G401.6 (cell line): ENCODE data around the gene LPAR3.

ENCODE experiments used
- FAIRE-seq: peaks from 2 replicates; lab custom pipeline; 2012; peaks lifted over from hg19 to GRCh38; lab: Jason Lieb, UNC

LPAR3 gene

DNA sequence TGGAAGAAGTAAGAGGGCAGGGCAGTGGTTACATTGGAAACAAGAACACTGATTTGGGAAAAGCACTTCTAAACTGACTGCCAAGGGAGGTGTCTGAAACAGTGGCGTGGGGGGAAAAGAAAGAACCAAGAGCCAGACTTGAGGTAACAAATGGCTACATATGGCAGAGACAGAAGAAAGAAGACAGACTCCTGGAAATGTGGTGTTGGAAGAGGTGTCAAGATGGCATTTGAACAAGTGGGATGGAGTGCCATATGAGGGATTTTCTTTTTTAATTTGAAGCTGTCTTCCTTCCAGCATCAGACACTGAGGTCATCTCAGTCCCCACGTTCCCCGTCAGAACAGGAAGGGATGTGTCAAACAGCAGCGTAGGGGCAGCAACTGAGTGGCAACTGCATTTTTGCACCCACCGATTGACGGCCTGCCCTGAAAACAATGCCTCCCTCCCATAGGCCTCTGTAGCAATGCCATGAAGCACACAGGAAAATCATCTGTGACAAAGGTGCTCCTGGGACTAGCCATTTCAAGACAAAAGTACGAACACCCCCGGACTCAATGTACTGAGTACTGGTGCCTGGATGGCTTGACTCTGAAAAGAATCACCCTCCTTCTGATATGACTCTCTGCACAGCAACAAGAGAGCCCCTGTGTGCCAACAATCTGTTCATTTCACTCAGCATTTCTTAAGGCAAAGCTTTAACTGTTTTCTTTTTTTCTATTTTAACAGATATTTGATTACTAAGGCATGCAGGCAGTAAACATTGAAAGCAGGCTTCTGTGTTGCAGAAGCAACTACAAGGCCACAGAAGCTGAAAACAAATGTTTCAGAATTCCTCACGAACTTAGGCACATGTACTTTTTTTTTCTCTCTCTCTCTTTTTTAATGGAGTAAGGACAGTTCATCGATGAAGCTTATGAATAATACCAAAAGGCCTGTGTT lies 37.0 kb downstream of the LPAR3 start:
- no peak for FAIRE-seq

DNA sequence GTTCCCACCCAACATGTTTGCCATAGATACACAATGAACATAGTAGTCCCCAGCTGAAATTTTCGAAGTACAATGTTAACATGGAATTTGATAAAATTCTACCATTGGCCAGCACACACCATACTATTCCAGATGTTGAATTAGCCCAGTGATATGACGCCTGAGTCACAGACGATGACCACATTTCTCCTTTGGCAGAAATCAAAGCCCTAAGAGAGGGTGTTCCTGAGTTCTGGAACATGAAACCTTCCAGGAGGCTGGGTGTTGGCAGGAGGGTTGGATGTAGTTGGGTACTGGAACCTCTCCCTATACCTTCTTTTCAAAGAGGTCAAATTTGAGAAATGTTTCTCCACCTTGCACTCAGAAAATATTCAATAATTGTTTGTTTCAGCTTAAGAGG lies 37.8 kb downstream of the LPAR3 start:
- no peak for FAIRE-seq

DNA sequence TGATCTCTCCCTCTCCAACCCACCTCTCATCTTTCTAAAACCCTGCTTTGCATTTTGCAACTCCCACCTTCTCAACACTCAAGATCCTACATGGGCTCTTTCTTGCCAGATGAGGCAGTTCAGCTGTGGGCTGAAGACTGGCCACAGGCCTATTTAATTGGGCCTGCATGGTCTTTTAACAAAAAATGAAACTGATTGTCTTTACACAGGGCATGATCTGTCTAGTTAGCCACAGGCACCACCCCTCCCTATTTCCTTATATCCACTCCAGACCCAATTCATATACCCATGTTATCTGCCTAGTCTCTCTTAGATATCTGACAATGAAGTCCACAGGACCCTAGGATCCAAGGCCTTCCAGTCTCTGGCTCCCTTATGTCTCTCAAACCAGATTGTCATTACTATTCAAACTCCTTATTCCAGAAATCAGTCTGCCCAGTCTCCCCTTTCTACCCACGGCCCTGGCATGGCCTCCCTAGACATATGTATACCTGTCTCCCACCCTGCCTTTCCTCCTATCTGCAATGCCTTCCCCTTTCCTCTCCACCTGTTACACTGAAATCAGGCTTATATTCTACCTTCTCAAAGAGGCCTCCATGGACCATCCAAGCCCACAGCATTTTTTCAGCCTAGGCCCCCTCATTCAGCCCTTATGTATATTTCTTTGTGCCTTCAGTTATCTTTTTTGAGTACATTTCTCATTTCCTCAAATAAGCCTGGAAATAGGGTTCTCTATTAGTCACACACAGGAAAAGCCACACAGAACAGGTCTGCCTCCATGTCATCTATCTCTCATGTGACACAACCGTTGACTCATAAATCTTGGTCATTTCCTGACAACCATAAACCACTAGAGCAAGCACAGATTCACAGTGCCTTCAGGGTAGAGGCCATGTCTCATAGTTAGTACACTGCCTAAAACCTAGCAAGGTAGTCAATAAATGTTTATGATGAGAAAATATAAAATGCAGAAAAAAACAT lies 39.0 kb downstream of the LPAR3 start:
- FAIRE-seq, result no peak

DNA sequence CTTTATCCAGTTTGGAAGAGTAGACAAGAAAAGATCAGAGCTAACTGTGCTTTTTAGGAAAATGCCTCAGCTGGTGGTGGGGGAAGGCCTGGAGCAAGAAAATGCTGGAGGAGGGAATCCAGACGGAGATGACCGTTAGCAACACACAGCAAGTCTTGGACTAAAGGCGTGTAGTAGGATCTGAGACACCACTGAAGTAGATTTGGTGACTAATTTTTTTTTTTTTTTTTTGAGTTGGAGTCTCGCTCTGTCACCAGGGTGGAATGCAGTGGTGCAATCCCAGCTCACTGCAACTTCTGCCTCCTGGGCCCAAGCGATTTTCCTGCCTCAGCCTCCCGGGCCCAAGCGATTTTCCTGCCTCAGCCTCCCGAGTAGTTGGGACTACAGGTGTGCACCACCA lies 41.2 kb downstream of the LPAR3 start:
- FAIRE-seq, result no peak

DNA sequence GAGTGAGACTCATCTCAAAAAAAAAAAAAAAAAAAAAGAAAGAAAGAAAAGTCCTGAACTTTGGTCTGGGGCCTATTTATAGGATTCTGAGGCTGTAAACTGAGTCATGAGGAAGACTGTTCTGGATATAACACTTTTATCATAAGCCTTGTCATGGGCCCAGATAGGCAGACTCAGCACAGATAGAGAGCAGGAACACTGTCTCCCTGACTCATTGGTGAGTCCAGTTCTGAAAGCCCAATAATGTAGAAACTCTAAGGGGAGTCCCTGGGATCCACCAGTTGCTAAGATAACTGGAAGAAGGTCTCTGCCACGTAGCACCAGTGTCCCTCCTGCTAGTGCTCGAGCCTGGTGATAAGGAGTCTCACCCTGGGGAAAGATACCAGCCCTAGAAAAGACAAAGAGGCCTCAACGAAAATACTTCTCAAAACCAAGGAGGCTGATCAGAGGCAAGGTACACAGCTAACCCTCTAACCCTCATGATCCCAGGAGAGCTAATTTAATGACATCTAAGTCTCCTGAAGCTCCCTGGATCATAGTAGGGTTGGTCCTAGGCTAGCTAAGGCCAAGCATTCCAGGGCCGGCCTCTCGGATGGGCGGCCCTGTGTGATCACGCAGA lies 43.5 kb downstream of the LPAR3 start:
- no peak for FAIRE-seq

DNA sequence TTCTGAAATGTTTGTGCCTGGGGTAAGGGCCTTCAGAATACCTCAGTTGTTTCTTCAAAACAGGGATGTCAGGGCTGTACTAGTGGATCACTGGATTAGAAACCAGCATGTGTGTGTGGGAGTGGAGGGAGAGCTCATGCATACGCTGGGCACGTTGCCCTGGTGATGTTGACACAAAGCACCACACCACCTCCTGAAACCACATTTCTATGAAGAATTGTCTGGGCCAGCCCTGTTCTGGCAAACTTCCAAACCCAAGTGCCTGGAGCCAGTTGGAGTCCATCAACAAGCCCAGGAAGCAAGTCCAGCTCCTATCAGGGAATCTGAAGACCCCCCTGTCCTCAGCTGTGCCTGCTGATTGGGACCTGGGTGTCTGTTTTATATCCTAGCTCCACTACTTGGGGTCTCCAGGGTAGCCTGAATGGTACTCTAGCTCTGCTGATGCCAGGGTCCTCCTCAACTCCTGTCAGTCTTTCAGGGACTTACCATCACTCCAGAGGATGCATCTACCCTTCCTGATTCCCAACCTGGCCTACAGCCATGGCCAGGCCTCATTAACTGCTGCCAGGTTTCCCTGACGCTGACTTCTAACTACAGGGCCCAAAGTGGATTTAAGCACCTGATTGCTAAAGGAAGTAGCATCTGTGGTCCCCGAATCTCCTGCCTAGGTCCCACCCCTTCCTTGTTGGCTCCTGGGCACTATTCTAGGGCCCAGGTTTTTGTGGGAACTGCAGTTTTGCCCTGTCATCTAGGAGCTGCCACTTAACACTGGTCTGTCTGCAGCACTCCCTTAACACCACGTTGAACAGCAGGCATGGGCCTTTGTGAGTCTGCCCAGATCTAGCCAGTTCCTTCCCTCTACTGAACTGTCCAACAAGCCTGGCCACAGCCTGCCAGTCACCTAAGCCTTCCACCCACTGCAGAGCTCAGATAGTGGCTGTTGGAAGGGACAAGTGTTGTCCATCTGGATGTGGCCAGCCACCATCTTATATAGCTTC lies 45.5 kb downstream of the LPAR3 start:
- no peak for FAIRE-seq

DNA sequence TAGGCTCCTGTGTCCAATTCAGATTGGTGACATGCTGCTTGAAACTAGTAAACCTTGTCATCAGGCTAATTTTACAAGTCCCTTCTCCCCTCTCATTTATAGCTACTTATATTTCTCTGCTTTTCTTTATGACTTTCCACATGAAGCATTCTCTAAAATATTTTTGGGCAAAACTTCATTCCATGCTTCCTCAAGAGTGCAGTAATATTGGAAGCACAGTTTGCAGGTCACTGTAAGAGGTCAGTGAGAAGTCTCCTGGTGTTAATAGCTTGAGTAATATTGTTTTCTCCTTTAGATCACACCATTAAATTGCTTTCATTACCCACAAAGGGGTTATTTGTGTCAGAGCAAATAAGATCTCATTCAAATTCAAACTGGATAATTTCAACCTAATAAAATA lies 46.6 kb downstream of the LPAR3 start:
- FAIRE-seq, result no peak

DNA sequence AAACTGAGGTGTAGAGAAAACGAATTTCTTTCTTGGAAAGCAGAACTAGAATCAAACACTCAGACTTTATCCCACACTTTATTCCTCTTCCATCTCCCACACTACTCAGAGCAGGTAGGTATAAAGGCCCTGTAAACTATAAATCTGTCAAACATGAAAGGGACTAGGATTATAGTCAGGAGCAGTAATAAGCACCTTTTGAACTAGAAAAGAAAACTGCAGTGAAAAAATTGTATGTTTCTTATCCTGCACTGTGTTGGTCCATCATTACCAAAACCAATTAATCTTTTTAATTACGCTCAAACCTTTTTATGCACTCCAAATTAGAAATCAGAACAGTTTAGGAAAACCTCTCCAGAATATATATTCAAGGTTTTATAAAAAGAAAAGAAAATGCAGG lies 47.6 kb downstream of the LPAR3 start:
- no peak for FAIRE-seq

DNA sequence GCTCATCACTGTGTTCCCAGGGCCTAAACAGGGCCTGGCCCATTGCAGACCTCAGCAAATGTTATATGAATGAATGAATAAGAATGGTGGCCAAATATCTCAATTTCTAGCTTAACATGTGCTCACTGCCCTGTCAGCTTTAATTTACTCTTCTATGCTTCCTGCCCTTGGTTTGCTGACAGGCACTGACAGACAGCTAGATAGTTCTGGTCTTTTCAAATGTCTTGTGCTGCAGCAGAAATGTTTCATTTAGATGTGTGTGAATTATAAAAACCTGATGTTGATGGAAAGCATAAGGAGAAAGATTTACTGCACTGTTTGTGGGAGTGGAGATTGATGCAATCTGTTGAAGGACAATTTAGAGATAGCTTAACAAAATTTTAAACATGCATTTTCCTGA lies 48.9 kb downstream of the LPAR3 start:
- no peak for FAIRE-seq

DNA sequence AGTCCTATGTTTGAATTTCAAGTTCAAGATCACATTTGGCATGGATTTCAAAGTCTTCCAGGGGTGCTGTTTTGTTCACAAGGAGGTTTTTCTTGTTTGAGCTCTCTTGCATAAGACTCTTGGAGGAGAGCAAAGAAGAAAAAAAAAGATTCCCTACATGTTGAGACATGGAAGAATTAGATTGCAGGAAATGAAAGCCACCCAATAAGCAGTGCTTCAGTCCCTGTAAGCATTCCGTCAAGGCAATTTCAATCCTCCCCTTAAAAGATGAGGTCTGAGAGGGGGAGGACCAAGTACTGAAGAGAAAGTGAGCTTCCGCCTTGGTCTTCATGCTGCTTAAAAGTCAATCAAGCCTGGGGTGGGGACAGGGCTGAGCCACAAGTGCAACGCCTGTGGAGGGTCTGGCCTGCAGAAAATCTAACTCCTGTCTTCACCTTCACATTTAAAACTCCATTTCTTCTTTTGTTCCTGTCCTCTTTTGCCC lies 50.2 kb downstream of the LPAR3 start:
- FAIRE-seq, result no peak

DNA sequence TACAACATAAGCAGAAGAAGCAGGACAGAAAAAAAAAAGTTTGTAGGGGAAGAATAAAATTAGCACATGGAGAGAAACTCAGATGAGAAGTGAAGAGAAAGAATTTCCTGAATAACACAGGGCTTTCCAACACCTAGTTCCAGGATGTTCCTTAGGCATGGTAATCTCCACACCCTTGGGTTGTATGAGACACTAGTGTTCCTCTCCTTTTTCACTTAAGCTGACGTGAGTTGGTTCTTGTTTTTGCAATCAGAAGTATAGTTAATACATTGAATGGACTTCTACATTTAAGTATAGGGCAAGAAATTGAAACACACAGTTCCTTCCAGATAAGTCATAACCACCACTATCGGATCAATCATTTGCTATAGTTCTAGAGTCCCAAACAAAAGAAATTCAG lies 51.0 kb downstream of the LPAR3 start:
- FAIRE-seq, result no peak

DNA sequence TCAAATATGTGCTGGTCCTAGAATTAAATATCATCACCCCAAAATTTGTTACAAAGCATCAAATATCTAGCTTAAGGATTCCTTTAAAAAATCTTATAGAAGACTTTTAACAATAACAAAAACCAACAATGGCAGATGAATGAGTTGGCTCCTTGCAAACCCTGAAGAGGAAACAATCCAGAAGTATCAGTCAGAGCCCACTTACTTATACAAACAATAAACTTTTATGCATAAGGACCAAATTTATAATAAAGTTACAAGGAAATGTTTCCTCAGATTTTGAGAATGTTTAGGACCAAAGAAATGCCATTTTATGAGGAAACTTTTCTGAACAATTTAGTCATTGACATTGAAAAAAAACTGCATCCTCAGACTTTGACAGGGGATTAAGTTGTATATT lies 52.7 kb downstream of the LPAR3 start:
- no peak for FAIRE-seq

DNA sequence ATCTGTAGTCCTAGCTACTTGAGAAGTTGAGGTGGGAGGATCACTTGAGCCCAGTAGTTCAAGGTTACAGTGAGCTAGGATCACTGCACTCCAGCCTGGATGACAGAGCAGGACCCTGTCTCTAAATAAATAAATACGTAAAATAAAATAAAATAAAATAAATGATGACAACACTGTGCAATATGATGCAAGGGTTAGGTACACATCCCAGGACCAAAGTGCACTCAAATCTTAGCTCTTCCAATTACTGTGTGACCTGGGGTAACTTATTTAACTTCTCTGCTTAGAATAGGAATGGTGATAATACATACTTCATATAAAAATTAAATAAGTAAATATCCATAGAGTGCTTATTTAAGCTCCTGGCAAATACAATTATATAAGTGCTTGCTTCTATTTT lies 53.5 kb downstream of the LPAR3 start:
- FAIRE-seq, result no peak

DNA sequence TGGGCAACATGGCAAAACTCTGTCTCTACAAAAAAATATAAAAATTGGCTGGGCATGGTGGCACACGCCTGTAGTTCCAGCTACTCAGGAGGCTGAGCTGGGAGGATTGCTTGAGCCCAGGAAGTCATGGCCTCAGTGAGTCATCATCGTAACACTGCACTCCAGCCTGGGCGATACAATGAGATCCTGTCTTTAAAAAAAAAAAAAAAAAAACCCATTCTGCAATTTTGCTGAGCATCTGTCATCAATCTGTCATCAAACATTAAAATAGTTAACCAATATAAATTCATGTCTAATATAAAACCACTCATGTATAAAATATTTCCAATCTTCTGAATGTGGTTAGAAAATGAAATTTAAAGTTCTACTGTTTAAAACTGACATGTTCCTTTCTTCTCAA lies 56.9 kb downstream of the LPAR3 start:
- FAIRE-seq, result no peak

DNA sequence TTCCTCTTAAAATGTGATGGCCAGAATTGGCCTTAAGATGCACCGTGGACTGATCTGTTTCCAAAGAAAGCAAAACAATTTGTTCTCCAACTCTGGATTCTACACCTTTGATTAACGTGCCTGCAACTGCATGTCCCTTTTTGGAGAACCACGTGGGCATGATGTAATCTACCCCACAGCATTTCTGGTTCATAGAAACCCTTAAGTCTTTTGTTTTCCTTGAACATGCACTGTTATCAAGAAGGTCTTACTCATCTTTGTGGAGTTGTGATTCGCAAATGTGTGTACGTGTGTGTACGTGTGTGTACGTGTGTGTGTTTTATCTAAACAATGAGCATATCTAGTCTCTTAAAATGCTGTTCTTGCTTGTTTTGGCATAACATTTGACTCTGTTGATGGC lies 57.8 kb downstream of the LPAR3 start:
- no peak for FAIRE-seq

DNA sequence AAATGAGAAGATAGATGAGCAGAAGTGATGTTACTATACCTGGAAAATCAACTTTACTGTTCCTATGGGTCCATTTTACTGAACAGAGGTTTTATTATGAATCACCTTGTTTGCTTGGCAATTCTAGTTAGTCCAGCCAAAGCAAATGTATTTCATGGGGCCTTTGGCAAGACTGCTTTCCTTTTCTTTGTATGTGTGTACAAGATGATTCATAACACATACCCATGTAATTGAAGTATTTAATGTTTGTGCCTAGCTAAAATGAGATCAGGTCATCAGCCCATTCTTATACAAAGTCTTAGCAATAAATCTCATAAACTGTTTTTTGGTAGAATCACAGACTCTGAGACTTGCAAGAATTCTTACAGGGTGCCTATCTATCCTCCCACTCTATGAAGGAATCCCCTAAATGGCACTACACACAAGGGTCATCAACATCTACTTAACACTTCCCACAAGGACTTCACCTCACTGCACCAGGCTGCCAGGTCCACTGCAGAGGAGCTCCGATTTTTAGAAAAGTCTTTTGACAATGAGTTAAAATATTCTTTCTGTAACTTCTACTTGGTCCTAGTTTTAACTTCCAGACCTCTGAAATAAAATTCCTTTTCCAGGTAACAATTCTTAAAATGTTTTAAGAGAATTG lies 58.5 kb downstream of the LPAR3 start:
- FAIRE-seq, result no peak

DNA sequence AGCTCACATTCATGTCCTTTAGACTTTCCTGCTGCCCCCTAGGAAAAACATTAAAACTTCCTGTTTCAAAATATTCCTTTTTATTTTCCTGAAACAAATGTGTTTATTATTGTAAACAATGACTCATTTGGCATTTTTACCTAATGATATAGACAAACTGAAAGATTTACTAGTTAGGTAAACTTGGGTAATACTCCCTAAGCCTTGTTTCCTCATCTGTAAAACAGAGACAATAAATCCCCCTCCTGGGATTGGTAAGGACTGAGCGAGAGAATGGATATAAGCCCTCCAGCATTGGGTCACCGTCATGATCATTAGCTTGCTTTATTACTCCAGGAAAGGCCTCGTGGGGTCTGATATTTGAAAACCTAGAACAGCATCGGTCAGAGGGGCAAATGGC lies 59.8 kb downstream of the LPAR3 start:
- FAIRE-seq, result no peak

DNA sequence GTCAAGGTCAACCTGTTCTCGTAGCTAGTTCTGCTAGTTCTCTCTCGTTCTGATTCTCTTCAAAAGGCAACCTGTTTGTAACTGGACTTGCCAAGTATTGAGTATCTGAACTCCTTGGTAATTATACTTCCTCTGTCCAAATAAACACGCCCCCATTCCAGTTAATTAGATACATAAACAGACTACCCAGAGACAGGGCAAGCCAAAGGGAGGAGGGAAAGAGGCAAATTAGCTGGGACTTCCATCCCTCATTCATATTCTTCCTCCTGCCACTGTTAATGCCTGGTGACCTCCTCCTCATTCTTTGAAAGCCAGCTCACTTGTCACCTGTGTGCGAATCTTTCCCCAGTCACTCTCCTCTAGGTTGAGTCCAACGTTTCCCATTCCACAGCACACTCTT lies 62.9 kb downstream of the LPAR3 start:
- no peak for FAIRE-seq

DNA sequence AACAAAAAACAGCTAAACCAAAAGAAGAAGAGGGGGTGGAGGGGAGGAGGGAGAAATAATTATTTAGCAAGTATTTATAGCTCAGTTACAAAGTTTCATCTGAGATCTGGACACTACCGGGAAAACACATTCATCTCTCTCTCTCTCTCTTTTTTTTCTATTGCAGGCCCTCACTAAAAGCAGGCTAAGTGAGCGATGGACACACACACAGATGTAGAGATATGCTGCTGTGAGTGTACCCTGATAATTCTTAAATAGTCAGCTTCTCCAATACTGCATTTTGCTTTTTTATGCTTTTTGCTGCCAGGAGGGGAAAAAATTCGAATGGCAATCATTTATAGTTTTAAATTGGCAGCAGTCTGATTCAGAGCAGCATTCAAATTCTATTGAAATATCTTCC lies 65.0 kb downstream of the LPAR3 start:
- FAIRE-seq, result no peak

DNA sequence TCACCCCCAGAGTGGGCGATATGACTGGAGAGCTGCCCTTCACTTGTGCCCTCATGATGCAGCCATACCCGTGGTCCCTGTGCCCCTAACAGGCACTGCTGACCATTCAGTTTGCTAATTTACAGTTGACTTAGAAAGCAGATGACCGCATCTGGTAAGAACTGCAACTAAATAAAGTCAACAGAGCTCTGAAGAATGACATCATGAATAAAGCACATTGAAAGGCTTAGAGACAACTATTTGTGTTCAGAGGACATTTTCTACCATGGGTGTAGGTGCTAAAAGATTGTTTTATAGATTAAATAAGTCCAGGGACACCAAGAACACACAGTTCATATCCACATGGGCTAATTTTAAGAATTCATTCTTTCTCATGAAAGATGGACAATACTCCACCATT lies 65.5 kb downstream of the LPAR3 start:
- FAIRE-seq, result no peak

DNA sequence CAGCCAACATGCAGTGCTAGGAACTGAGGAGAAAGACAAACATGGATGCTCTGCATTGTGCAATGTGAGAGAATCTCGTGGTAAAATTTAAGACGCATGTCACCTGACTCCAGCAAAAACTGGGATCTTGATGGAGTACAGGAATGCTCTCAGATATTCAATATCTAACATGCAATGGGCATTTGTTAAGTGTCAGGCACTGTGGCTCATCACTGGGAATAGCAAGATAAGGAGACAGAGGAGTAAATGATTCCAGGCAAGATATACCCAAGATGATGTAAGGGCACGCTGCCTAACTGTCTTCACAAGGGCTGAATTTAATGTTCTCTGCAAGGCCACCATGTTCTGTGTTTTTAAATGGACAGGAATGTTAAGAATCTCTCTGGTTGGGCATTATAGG lies 67.8 kb downstream of the LPAR3 start:
- FAIRE-seq, result no peak
